ENCODE measurements around the gene CCIN. TPM values are rescaled to one million over a fixed set of nuclear protein-coding genes. Genes with fewer than 3 reads are reported as not detected.
A peak's percentile ranks its signal among the peaks of the same experiment; 100 is the strongest.

The CCIN gene
- total RNA-seq, 1 donor from 2014 or later: not detected

DNA sequence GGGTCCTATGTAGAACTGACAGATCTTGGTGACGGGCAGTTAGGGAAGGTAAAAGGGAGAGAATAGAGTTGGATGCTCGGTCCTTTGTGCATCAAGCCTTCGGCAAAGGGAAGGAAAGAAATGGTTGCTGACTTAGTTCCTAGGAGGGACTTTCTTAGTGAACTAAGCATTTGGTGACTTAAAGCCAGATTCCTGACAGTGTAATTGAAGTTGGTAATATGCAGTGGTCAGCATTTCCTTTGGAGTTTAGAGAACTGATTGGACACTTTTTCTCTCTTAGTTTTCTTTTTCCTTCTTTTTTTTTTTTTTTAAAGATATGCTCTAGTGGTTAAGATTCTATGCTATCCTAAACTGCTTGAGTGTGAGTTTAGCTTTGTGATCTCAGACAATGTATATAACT, 23.8 kb downstream of the CCIN start:
- no peak for DNase-seq (ENCODE audit: low spot score in 2 of 2)
- Histone ChIP-seq H3K4me1 (peaks cover 4 to 31% of the 10 kb centered on the region in 2 donors), H3K9me3 (no peaks in the 10 kb centered on the region), H3K36me3 (peaks cover 6 to 10% of the 10 kb centered on the region in 2 donors), H3K27me3 (no peaks in the 10 kb centered on the region), H3K4me3 (peak overlapping the region; percentile 86 to 99), H3K27ac (no peak overlapping the region)
- TF ChIP-seq, protein P1, sequence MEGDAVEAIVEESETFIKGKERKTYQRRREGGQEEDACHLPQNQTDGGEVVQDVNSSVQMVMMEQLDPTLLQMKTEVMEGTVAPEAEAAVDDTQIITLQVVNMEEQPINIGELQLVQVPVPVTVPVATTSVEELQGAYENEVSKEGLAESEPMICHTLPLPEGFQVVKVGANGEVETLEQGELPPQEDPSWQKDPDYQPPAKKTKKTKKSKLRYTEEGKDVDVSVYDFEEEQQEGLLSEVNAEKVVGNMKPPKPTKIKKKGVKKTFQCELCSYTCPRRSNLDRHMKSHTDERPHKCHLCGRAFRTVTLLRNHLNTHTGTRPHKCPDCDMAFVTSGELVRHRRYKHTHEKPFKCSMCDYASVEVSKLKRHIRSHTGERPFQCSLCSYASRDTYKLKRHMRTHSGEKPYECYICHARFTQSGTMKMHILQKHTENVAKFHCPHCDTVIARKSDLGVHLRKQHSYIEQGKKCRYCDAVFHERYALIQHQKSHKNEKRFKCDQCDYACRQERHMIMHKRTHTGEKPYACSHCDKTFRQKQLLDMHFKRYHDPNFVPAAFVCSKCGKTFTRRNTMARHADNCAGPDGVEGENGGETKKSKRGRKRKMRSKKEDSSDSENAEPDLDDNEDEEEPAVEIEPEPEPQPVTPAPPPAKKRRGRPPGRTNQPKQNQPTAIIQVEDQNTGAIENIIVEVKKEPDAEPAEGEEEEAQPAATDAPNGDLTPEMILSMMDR (IDR thresholded peaks at IDR 0.05): no peak
- intact Hi-C loops (cut with DNase I): loop anchor here (10.0 kb wide), 1 partner anchor 132 kb away; no protein-coding TSS in a partner anchor

DNA sequence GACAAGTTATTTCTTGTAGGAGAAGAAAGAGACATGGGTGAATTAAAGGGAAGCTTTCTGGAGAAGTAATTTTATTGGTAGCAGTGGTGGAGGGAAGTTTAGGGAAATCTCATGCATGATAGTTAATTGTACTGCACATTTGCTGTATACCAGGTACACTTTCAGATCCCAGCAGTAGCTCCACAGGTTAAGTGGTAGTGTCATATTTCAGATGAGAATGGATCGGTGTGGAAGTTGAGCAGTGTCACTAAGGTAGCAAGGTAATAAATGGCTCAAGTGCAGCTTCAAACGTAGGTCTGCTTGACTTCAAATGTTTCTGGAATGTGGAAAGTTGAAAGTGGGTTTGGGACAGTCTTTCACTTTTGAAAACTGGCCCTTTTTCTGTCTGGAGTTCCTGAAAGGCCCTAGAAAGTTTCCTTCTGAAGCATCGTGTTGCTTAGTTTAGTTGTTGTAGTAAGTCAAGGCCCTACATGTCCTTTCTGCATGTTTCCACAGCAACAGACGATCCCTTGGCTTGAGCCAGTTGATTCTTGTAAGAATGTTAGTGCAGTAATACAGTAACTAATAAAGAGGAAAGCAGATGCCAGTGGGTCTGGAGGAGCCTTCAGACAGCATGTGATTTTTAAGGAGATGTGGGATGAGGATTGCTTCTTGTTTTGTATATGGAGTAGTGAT, 25.3 kb downstream of the CCIN start:
- intact Hi-C loops (cut with DNase I): loop anchor here (10.0 kb wide), 1 partner anchor 130 kb away; no protein-coding TSS in a partner anchor

DNA sequence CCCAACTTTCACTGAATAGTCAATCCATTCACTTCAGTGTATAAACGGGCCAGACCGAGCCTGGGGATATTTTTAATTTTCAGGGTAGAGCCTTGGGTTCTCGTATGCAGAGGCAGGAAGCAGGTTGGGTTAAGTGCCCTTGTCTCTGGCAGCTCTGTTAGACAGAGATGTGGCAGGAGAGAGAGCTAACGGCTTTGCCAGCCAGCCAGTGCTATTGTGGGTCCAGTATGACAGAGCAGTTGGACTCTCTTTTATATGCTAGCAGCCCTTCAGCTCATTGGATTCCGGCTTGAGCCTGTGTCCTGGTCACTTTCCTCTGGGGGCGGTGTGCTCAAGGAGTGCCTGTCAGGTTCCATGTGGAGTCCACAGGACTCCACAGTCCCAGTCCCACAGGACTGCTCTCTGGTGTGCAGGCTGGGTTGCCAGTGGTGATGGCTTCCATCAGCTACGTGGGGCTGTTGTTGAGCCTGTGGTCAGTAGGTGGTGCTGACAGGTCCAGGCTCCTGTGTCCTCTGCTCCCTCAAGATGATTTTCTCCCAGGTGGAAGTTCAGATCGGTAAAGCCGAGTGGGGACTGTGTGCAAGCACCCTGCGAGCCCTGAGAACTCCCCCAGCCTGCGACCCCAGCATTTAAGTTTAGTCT, 35.8 kb downstream of the CCIN start:
- intact Hi-C loops (cut with DNase I): no loop called here
- TF ChIP-seq, protein P1 (IDR thresholded peaks at IDR 0.05): no peak
- Histone ChIP-seq H3K9me3 (no peaks in the 10 kb centered on the region), H3K27ac (no peak overlapping the region), H3K36me3 (peaks cover 72 to 95% of the 10 kb centered on the region in 2 donors), H3K4me1 (peaks cover 0 to 27% of the 10 kb centered on the region in 2 donors), H3K4me3 (no peak overlapping the region), H3K27me3 (no peaks in the 10 kb centered on the region)
- DNase-seq (ENCODE audit: low spot score in 2 of 2): no peak

More for the DNA sequence above, 25.3 kb downstream of the CCIN start:
- peaks cover 4 to 31% of the 10 kb centered on the region in 2 donors for H3K4me1 ChIP-seq
- H3K36me3 ChIP-seq: peaks cover 20 to 24% of the 10 kb centered on the region in 2 donors
- H3K4me3 ChIP-seq: no peak overlapping the region
- no peak for DNase-seq (ENCODE audit: low spot score in 2 of 2)
- no peaks in the 10 kb centered on the region for H3K9me3 ChIP-seq
- TF ChIP-seq, protein P1 (IDR thresholded peaks at IDR 0.05): no peak
- H3K27ac ChIP-seq: no peak overlapping the region
- H3K27me3 ChIP-seq: no peaks in the 10 kb centered on the region

DNA sequence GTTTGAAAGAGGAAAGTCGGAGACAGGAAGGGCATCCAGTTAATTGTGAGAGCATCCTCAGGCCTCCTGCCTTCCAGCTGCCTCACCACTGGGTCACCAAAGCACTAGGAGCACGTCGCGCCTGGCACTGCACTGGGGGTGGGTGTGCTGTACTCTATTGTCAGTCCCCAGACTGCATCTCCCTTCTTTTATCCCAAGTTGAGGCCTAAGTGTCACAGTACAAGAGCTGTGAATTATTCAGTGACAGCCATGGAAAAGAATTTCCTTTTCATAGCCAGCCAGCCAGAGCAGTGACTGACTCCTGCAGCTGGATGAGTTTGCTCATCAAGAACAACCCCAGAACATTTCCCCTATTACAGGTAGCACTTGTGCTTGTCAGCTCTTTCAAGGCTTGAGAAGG, 37.8 kb downstream of the CCIN start:
- H3K9me3 ChIP-seq: no peaks in the 10 kb centered on the region
- H3K27me3 ChIP-seq: no peaks in the 10 kb centered on the region
- H3K36me3 ChIP-seq: peaks cover 55 to 95% of the 10 kb centered on the region in 2 donors
- no peak overlapping the region for H3K4me3 ChIP-seq
- TF ChIP-seq, protein P1 (IDR thresholded peaks at IDR 0.05): no peak
- peaks cover 0 to 32% of the 10 kb centered on the region in 2 donors for H3K4me1 ChIP-seq
- H3K27ac ChIP-seq: peak overlapping the region; percentile 62 to 69
- intact Hi-C loops (cut with DNase I): no loop called here
- no peak for DNase-seq (ENCODE audit: low spot score in 2 of 2)

DNA sequence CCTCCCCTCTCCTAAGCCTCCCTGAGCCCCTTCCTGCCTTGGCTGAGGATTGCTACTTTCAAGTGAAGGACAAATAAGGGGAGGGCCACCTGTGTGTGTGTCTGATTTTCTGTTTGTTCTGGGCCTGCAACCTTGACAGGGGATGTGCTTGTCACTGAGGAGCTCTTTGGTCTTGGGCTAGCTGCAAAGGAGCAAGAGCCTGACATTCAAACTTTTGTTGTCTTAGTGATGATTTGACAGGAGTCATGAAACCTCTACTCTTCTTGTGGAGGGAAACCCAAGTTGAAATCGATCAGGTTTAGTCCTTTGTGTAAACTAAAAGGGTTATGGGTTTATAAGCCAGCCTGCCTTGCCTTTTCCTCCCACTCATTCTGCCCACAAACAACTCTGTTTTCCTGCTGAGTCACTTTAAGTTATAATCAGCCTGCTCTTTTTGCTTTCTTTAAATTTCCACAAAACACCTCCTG, 38.4 kb downstream of the CCIN start:
- H3K4me1 ChIP-seq: peaks cover 0 to 32% of the 10 kb centered on the region in 2 donors
- H3K4me3 ChIP-seq: no peak overlapping the region
- no peak for DNase-seq (ENCODE audit: low spot score in 2 of 2)
- H3K9me3 ChIP-seq: no peaks in the 10 kb centered on the region
- intact Hi-C loops (cut with DNase I): no loop called here
- TF ChIP-seq, protein P1 (IDR thresholded peaks at IDR 0.05): no peak
- no peaks in the 10 kb centered on the region for H3K27me3 ChIP-seq
- peaks cover 54 to 94% of the 10 kb centered on the region in 2 donors for H3K36me3 ChIP-seq
- H3K27ac ChIP-seq: peak overlapping the region; percentile 62 to 69

Measured in ascending aorta (tissue), 2 donors.